Activated CD8-positive, alpha-beta memory T cell treated with anti-CD3 and anti-CD28 coated beads for 1 hour (primary cell): ENCODE results near the gene GALNT1.

Experiments used
- DNase-seq, 2 donors: peaks; one replicate each; pipeline ENCODE4 v3.0.0-alpha.2; 2020; ENCODE audit warnings: low read depth in 1 of 2; ENCODE audit errors: extremely low read depth in 1 of 2

The GALNT1 gene

DNA sequence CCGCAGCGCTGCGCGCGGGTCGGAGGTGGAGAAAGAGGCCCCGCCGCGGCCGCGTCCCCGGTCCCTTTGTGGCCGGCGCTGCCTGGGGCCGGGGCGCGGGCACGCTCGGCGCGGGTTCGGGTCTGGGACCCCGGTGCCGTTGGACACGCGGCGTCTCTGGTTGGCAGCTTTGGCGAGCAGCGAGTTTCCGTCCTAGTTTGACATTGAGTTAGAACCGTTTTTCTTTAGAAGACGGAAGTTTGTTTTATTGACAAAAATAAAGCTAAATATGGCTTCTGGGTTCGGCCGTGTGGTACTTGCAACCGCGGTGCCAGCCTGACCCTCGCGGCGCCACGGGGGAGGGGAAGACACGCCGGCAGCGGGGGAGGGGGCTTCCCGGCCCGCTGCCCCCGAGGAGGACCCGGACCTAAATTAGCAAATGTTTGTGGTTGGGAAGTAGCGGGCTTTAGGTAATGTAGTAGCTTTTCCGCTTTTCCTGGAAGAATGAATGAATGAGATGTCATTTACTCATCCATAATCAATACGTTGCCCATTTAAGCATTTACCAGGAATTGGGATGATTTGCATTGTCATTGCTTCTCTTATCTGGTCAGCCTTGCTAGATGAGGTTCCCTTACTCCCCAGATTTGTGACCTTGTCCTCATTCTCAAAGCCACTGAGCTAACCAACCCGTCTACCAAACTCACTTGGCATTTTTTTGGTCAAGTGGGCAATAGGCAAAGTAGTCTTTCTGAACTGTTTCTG lies 530 bp downstream of the GALNT1 start:
- DNase-seq = no peak

DNA sequence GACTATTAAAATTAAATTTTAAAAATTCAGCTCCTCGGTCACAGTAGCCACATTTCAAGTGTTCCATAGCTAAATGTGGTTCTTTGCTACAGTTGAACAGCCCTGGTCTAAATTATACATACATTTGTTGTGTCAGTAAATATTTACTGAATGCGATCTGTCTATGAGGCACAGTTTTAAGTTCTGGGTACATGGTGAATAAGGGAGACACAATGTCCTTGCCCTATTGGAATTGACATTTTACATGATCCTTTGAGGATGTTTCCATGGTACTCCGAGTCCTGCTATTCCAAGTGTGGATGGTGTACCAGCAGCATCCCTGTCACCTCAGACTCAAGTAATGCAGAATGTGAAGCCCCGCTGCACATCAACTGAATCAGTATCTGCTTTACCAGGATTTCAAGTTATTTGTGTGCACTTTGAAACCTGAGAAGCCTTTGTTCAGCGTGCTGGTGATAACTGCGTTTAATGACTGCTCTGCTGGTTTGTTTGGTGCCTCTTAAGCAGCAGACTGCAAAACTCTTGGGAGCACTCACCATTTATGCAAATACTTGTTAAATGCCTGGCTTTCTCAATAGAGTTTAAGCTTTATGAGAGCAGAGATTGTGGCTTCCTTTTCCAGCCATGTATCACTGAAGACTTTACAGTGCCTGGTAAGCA lies 1.5 kb downstream of the GALNT1 start:
- no peak for DNase-seq

GRCh38 chr18:35584735-35585134 lies 3.2 kb downstream of the GALNT1 start:
- no peak for DNase-seq

- DNase-seq = no peak
These were observed 4.1 kb downstream of the GALNT1 start for GRCh38 chr18:35585608-35586007.

DNA sequence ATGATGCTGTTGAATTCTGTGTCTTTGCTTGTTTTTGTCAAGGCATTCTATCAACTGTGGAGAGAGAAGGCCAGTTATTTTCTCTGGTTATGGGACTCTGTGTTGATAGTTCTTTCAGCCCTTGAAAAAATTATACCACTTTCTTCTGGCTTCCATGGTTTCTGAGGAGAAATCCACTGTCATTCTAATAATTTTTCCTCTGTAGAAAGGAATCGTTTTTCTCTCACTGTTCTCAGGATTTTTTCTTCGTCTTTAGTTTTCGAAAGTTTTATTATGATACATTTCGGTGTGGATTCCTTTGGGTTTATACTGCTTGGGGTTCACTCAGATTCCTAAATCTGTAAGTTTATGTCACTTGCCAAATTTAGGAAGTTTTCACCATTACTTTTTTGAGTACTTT lies 6.6 kb downstream of the GALNT1 start:
- no peak for DNase-seq

- no peak for DNase-seq
These were observed 7.5 kb downstream of the GALNT1 start for GRCh38 chr18:35588995-35589394.

DNA sequence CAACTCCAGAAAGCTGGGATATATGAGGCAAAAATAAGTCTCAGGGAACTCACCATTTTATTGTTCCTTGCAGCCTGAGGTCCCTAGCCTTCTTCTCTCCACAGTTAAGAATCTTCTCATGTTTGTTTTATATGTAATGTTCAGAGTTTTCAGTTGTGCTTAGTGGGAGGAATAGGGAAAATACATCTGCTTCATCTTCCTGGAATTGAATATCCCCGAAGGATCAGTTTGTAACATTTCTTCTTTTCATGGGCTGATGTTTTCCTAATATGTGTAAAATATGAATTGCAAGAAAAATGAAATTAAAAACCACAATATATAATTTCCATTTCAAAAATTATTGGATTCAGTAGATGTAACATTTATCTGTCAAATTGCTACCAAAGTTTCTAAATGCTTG lies 8.0 kb downstream of the GALNT1 start:
- no peak for DNase-seq

GRCh38 chr18:35590935-35591334 lies 9.4 kb downstream of the GALNT1 start:
- no peak for DNase-seq

DNA sequence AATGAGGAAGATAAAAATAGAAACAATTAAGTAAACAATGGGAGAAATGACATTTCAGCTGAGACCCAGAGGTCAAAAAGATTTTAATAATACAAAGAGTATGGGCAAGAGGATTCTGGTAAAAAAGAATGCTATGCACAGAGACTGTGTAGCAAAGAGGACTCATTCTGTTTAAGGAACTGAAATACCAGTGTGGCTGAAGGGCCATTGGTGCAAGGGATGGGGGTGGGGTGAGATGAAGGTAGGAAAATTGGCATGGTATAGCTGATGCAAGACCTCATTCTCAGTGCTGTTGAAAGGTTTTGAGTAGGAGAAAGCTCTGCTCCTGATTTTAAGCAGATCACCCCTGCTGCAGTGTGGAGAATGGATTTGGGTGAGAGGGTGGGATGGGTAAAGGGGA lies 10.8 kb downstream of the GALNT1 start:
- no peak for DNase-seq

DNA sequence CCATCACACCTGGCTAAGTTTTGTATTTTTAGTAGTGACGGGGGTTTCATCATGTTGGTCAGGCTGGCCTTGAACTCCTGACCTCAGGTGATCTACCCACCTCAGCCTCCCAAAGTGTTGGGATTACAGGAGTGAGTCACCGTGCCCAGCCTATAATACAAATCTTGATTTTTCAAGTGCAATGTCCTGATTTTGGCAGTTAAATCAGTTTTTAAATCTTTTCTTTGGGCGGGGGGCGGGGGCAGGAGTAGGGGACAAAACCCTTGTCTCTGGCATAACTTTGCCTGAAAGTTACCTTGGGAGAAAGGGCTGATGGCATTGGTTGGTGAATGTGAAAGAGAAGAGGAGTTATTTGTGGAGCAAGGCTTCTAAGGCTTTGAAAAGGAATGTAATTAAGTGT lies 12.3 kb downstream of the GALNT1 start:
- DNase-seq = no peak

GRCh38 chr18:35597758-35598157 lies 16.2 kb downstream of the GALNT1 start:
- DNase-seq = no peak

DNA sequence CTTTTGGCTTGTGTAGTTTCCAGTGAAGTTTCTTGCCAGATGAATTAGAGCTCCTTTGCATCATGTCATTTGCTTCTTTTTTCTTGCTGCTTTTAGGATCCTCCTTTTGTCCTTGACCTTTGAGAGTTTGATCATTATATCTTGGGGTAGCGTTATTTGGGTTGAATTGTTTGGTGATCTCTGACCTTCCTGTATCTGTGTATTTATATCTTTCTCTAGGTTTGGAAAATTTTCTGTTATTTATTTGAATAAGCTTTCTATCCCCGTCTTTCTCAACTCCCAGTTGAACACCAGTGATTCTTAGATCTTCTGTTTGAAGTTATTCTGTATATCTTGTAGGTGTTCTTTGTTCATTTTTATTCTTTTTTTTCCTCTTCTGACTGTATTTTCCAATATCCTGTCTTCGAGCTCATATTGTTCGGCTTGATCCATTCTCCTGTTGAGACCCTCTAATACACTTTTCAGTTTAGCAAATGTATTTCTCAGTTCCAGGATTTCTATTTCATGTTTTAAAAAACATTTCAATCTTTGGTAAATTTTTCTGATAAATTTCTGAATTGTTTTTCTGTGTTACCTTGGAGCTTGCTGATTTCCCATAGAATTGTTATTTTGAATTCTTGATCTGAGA lies 20.8 kb downstream of the GALNT1 start:
- DNase-seq = no peak

DNA sequence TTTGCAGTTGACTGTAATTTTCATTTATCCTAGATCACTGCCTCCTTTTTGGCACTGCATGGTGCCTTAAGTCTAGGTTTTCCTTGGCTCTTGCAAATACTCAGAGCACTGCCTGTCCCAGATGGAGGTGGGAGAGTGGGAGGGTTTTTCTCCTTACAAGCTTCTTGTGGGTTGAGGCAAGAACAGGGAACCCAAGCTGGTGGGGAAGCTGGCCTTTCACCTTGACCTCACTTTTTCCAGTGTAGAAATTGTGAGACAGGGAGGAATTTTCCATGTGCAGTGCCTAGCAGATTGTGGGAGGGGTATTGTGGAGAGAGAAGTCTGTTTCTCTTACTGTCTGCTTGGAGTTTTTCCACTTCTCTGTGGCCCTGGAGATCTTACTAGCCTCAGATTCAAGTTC lies 21.5 kb downstream of the GALNT1 start:
- DNase-seq = no peak

DNA sequence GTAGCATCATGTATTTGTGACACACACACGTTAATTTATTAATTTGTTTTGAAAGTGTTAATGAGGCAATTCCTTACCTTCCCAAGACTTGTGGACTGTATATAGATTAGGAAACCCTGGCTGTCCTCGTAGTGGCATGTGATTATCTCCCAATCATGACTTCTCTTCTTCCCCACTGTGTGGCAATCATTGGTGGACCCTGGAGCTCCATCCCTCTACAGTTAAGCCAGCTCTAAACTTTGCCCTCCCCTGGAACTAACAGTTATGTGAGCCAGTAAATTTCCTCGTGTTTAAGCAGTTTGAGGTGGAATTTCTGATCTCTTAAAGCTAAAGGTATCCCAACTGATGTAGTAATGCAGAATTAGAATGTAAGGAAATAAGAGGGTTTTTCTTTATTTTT lies 22.0 kb downstream of the GALNT1 start:
- DNase-seq = no peak

GRCh38 chr18:35604369-35604768 lies 22.8 kb downstream of the GALNT1 start:
- no peak for DNase-seq

GRCh38 chr18:35605686-35606417 lies 24.3 kb downstream of the GALNT1 start:
- DNase-seq = no peak

DNA sequence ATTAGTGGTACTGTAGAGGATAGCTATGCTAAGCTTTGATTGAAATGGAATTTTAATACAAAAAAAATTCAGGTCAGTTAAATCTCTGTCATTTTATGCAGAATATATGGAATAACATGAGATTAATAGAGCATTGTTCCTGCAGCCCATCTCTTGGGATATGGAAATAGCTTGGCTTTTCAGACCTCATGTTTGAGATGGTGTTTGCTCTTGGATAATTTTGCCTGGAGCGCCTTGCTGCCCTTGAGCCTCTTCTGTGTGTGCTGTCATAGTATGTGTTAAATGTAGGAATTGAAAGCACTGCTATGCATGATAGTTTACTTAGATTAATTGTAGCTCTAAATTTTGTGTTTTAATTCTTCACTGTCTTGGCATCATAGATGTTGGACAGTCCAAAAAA lies 27.7 kb downstream of the GALNT1 start:
- no peak for DNase-seq

GRCh38 chr18:35610089-35610488 lies 28.5 kb downstream of the GALNT1 start:
- no peak for DNase-seq

GRCh38 chr18:35610724-35611123 lies 29.2 kb downstream of the GALNT1 start:
- no peak for DNase-seq

- DNase-seq = no peak
These were observed 30.0 kb downstream of the GALNT1 start for GRCh38 chr18:35611518-35611917.

- DNase-seq = no peak
These were observed 34.5 kb downstream of the GALNT1 start for GRCh38 chr18:35616074-35616473.
